Transverse colon (tissue), 3 donors: ENCODE measurements around the gene FLVCR2.

Source experiments
- CTCF ChIP-seq, 5 experiments: fragments of 200-600 bp in 3 of 5; fragments of 450-650 bp in 2 of 5; sonication (generic) in 3 of 5; IDR thresholded peaks; 1 replicate in 2 of 5; 2 replicates in 3 of 5; pipeline ENCODE4 v1.5.1; 2016 to 2017; ENCODE audit warnings: antibody characterized with exemption in 5 of 5, inconsistent platforms in 3 of 5, mild to moderate bottlenecking in 2 of 5, moderate library complexity in 1 of 5
- POLR2A ChIP-seq: fragments of 450-650 bp; IDR thresholded peaks from one replicate; pipeline ENCODE4 v1.6.1; 2016; ENCODE audit warnings: antibody characterized with exemption, mild to moderate bottlenecking, moderate library complexity

GRCh38 chr14:75570797-75571196 is 7.6 kb upstream of the FLVCR2 start:
- TF ChIP-seq CTCF (IDR thresholded peaks at IDR 0.05), result no peak
- TF ChIP-seq POLR2A, result no peak
